GM21367 (cell line): ENCODE results near the gene TSPAN12.

Experiments used
- ATAC-seq: cut with Tn5 transposase; IDR thresholded peaks from one replicate; pipeline ENCODE4 v1.9.1; 2021; ENCODE audit not compliant: unreplicated experiment

The TSPAN12 gene

GRCh38 chr7:120843109-120843508 is 14.8 kb downstream of the TSPAN12 start:
- ATAC-seq, result no peak

GRCh38 chr7:120842121-120842621 is 15.8 kb downstream of the TSPAN12 start:
- ATAC-seq, result no peak

GRCh38 chr7:120841608-120842007 is 16.3 kb downstream of the TSPAN12 start:
- no peak for ATAC-seq

- peak; percentile 81 for ATAC-seq
These were observed 19.7 kb downstream of the TSPAN12 start for GRCh38 chr7:120838281-120838682.

- ATAC-seq, result no peak
These were observed 20.3 kb downstream of the TSPAN12 start for GRCh38 chr7:120837599-120837998.

GRCh38 chr7:120836556-120837115 is 21.3 kb downstream of the TSPAN12 start:
- no peak for ATAC-seq

GRCh38 chr7:120834726-120835125 is 23.2 kb downstream of the TSPAN12 start:
- no peak for ATAC-seq

- ATAC-seq, result no peak
These were observed 24.4 kb downstream of the TSPAN12 start for GRCh38 chr7:120833546-120833945.

GRCh38 chr7:120832803-120833202 is 25.1 kb downstream of the TSPAN12 start:
- no peak for ATAC-seq

- no peak for ATAC-seq
These were observed 26.7 kb downstream of the TSPAN12 start for GRCh38 chr7:120831260-120831659.

GRCh38 chr7:120829487-120829886 is 28.5 kb downstream of the TSPAN12 start:
- ATAC-seq, result no peak

- ATAC-seq, result no peak
These were observed 29.4 kb downstream of the TSPAN12 start for GRCh38 chr7:120828528-120828927.

GRCh38 chr7:120827371-120828118 is 30.4 kb downstream of the TSPAN12 start:
- no peak for ATAC-seq

GRCh38 chr7:120825576-120825975 is 32.4 kb downstream of the TSPAN12 start:
- no peak for ATAC-seq

GRCh38 chr7:120825152-120825551 is 32.8 kb downstream of the TSPAN12 start:
- no peak for ATAC-seq

GRCh38 chr7:120819861-120820260 is 38.1 kb downstream of the TSPAN12 start:
- peak; percentile 49 for ATAC-seq

GRCh38 chr7:120817851-120818250 is 40.1 kb downstream of the TSPAN12 start:
- ATAC-seq, result no peak

- ATAC-seq, result no peak
These were observed 43.5 kb downstream of the TSPAN12 start for GRCh38 chr7:120814253-120814939.

GRCh38 chr7:120813546-120814252 is 44.2 kb downstream of the TSPAN12 start:
- no peak for ATAC-seq

GRCh38 chr7:120813089-120813488 is 44.9 kb downstream of the TSPAN12 start:
- ATAC-seq, result no peak

- no peak for ATAC-seq
These were observed 48.7 kb downstream of the TSPAN12 start for GRCh38 chr7:120809260-120809659.
